OCI-LY7 (cell line): ENCODE results near the gene OLFML2B. TPM values are rescaled to one million over a fixed set of nuclear protein-coding genes. Genes with fewer than 3 reads are reported as not detected.

Source experiments
- BruUV-seq: library from RNA; stranded (reverse); fragments of 400-500 nt; replicated peaks from 2 replicates; lab custom pipeline; 2021; lab: Mats Ljungman, UMichigan
- CTCF ChIA-PET: fragments of 300-600 bp; sonication (Branson Sonifier 250); formaldehyde crosslinking; loops from one replicate; lab custom pipeline; 2022; ENCODE audit warnings: antibody characterized with exemption; ENCODE audit not compliant: unreplicated experiment; lab: Charles Lee
- POLR2A ChIA-PET: fragments of 300-600 bp; sonication (Branson Sonifier 250); formaldehyde crosslinking; loops from one replicate; lab custom pipeline; 2022; ENCODE audit warnings: antibody characterized with exemption; lab: Charles Lee
- DNase-seq: peaks from one replicate; pipeline ENCODE4 v3.0.0-alpha.2; 2015; ENCODE audit warnings: low spot score
- H2AFZ ChIP-seq: fragments of 200-600 bp; sonication (generic), shearing (Covaris generic); 2 replicates; pipeline ENCODE4 v1.6.1; 2014; ENCODE audit warnings: mild to moderate bottlenecking, antibody characterized with exemption, low read length, moderate library complexity
- H3K27ac ChIP-seq: fragments of 200-600 bp; sonication (generic); 2 replicates; pipeline ENCODE4 v1.5.1; 2014; ENCODE audit warnings: mixed run types, low read depth, mild to moderate bottlenecking, moderate library complexity, low read length, inconsistent platforms; ENCODE audit not compliant: poor library complexity, severe bottlenecking
- H3K36me3 ChIP-seq: fragments of 200-600 bp; sonication (generic); 2 replicates; pipeline ENCODE4 v1.6.1; 2014; ENCODE audit warnings: mild to moderate bottlenecking, antibody characterized with exemption, low read length, moderate library complexity, mixed read lengths; ENCODE audit not compliant: insufficient read depth
- H3K4me1 ChIP-seq: fragments of 200-600 bp; sonication (generic); 2 replicates; pipeline ENCODE4 v1.5.1; 2014; ENCODE audit warnings: mild to moderate bottlenecking, low read length; ENCODE audit not compliant: insufficient read depth, poor library complexity, severe bottlenecking
- H3K4me2 ChIP-seq: fragments of 200-600 bp; sonication (generic); 2 replicates; pipeline ENCODE4 v1.6.1; 2014; ENCODE audit warnings: mild to moderate bottlenecking, low read length
- H3K4me3 ChIP-seq: fragments of 200-600 bp; sonication (generic); 2 replicates; pipeline ENCODE4 v1.5.1; 2014; ENCODE audit warnings: mild to moderate bottlenecking, low read depth, low read length; ENCODE audit not compliant: poor library complexity, severe bottlenecking
- H3K79me2 ChIP-seq: fragments of 200-600 bp; sonication (generic); 2 replicates; pipeline ENCODE4 v1.6.1; 2016; ENCODE audit warnings: low read depth, mild to moderate bottlenecking, low read length, moderate library complexity, mixed read lengths; ENCODE audit not compliant: insufficient read depth
- H3K9me2 ChIP-seq: fragments of 200-600 bp; sonication (generic); 2 replicates; pipeline ENCODE4 v1.6.1; 2016; ENCODE audit warnings: mild to moderate bottlenecking, low read length, mixed read lengths; ENCODE audit not compliant: insufficient read depth
- H3K9me3 ChIP-seq: fragments of 200-600 bp; sonication (generic); 2 replicates; pipeline ENCODE4 v1.6.1; 2014; ENCODE audit warnings: mild to moderate bottlenecking, mixed run types, low read length, mixed read lengths
- H4K20me1 ChIP-seq: fragments of 200-600 bp; sonication (generic); 2 replicates; pipeline ENCODE4 v1.6.1; 2014; ENCODE audit warnings: mild to moderate bottlenecking, antibody characterized with exemption, low read length, moderate library complexity, mixed read lengths; ENCODE audit not compliant: insufficient read depth
- EZH2phosphoT487 ChIP-seq: fragments of 200-600 bp; sonication (generic); IDR thresholded peaks from 2 replicates; pipeline ENCODE4 v1.6.1; 2018; ENCODE audit warnings: low read depth, borderline replicate concordance, mild to moderate bottlenecking, mixed run types, antibody characterized with exemption, low read length, moderate library complexity, mixed read lengths
- intact Hi-C: fragments of 100-400 bp; cut with micrococcal nuclease; formaldehyde crosslinking; loops from one replicate; pipeline ENCODE4 v1.10.0; 2022; ENCODE audit not compliant: unreplicated experiment
- total RNA-seq, 2 experiments: library from RNA; depleted of rRNA in 1 of 2; stranded (reverse); fragments of >200 nt in 1 of 2; shearing (Covaris generic) in 1 of 2; gene quantifications; 2 replicates each; pipeline ENCODE4 v1.2.3, GENCODE V29; 2014 to 2022
- TF ChIP-seq, protein P1 (sequence below): fragments of 200-600 bp; sonication (generic); conservative IDR thresholded peaks from 2 replicates; pipeline ENCODE4 v1.5.1; 2014; ENCODE audit warnings: mild to moderate bottlenecking, antibody characterized with exemption, low read length, moderate library complexity, mixed read lengths

OLFML2B gene
- total RNA-seq, 2 experiments from 2014 or later, result not detected

DNA sequence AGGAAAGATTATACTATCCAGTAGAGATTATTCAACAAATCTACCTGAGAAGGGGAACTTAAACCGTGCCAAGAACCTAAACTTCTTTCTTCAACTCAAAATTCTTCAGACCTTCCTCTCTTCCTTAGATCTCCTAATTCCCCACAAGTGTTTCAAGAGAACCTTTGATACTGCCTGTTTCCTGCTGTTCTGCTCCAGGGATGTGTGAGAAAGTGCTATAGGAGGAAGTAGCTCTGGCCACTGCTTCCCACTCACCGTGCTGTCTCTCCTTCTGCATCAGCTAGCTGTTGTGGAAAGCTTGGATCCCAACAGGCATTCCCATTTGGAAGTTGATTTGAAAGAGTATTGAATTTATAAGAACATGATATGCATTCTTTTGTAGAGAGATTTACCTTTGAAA lies 41.3 kb upstream of the OLFML2B start:
- DNase-seq, result no peak
- intact Hi-C loops, result no loop called here
- H3K9me2 ChIP-seq, result no peaks in the 10 kb centered on the region
- BruUV-seq, result no TSS peak
- no peaks in the 10 kb centered on the region for H4K20me1 ChIP-seq
- POLR2A ChIA-PET, result interaction anchor here (1.0 kb wide), 1 partner anchor 26 kb away, joined by 3 read pairs; no protein-coding TSS in a partner anchor
- TF ChIP-seq, protein P1, sequence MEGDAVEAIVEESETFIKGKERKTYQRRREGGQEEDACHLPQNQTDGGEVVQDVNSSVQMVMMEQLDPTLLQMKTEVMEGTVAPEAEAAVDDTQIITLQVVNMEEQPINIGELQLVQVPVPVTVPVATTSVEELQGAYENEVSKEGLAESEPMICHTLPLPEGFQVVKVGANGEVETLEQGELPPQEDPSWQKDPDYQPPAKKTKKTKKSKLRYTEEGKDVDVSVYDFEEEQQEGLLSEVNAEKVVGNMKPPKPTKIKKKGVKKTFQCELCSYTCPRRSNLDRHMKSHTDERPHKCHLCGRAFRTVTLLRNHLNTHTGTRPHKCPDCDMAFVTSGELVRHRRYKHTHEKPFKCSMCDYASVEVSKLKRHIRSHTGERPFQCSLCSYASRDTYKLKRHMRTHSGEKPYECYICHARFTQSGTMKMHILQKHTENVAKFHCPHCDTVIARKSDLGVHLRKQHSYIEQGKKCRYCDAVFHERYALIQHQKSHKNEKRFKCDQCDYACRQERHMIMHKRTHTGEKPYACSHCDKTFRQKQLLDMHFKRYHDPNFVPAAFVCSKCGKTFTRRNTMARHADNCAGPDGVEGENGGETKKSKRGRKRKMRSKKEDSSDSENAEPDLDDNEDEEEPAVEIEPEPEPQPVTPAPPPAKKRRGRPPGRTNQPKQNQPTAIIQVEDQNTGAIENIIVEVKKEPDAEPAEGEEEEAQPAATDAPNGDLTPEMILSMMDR, result no peak
- TF ChIP-seq EZH2phosphoT487, result no peak
- CTCF ChIA-PET, result no interaction called here
- H3K9me3 ChIP-seq, result no peaks in the 10 kb centered on the region
- no peak overlapping the region for H3K27ac ChIP-seq
- H3K36me3 ChIP-seq, result no peaks in the 10 kb centered on the region
- H3K4me3 ChIP-seq, result no peak overlapping the region
- no peak overlapping the region for H3K4me2 ChIP-seq
- no peak overlapping the region for H2AFZ ChIP-seq
- no peaks in the 10 kb centered on the region for H3K4me1 ChIP-seq
- H3K79me2 ChIP-seq, result no peaks in the 10 kb centered on the region

DNA sequence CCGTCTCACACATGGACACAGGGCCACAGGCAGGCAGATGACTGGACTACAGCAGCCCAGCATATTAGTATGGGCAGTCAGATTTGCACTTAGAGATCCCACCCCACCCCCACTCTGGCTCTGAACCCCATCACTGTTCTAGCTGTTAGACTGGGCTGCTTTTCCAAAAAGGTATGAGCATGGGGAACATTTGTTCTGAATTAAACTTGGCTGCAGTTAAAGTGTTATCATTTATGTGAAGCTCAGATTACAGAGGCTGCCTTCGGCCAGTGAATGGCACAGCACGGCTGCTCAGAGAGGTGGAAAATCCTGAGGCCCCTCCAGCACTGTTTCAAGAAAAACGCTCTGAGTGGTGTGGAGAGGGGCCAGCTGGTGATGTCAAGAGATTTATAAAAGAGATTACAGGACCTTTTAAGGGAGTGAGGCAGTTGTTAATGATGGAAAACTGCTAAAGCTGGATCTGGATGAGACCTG lies 38.9 kb upstream of the OLFML2B start:
- no peaks in the 10 kb centered on the region for H3K9me3 ChIP-seq
- no peak overlapping the region for H2AFZ ChIP-seq
- no peaks in the 10 kb centered on the region for H3K9me2 ChIP-seq
- H3K4me2 ChIP-seq, result no peak overlapping the region
- H3K79me2 ChIP-seq, result no peaks in the 10 kb centered on the region
- intact Hi-C loops, result no loop called here
- POLR2A ChIA-PET, result interaction anchor here (0.6 kb wide), 2 partner anchors 180 to 738 kb away, joined by 3 to 5 read pairs; no protein-coding TSS in a partner anchor
- H3K4me1 ChIP-seq, result no peaks in the 10 kb centered on the region
- TF ChIP-seq, protein P1, result no peak
- no peak for TF ChIP-seq EZH2phosphoT487
- H3K27ac ChIP-seq, result no peak overlapping the region
- no peaks in the 10 kb centered on the region for H4K20me1 ChIP-seq
- CTCF ChIA-PET, result interaction anchor here (0.5 kb wide), 1 partner anchor 290 kb away, joined by 3 read pairs; no protein-coding TSS in a partner anchor
- no peaks in the 10 kb centered on the region for H3K36me3 ChIP-seq
- DNase-seq, result no peak
- no peak overlapping the region for H3K4me3 ChIP-seq
- no TSS peak for BruUV-seq

DNA sequence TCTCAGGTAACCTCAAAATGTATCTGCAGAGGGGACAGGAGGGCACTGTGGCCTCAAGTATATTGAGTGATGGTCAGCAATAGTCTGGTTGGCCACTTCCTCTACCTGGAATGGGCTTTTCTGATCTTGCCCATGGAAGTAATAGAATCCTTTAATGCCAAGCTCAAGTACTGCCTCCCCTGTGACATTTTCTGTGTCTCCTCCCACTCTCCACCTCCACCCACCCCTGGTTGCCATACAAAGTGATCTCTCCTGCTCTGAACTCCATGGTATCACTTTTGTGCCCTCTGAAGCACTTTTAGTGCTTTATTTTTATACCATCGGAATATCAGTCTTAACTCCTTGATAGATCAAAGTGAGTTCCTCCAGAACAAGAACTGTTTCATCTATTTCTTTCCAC lies 36.6 kb upstream of the OLFML2B start:
- ChIA-PET POLR2A (interaction anchor here (0.6 kb wide), 2 partner anchors 23 to 284 kb away, joined by 3 to 4 read pairs; no protein-coding TSS in a partner anchor), CTCF (no interaction called here)
- H2AFZ ChIP-seq, result no peak overlapping the region
- no peak overlapping the region for H3K27ac ChIP-seq
- H3K9me3 ChIP-seq, result no peaks in the 10 kb centered on the region
- H3K36me3 ChIP-seq, result no peaks in the 10 kb centered on the region
- no peaks in the 10 kb centered on the region for H3K4me1 ChIP-seq
- no peak for DNase-seq
- intact Hi-C loops, result no loop called here
- no peaks in the 10 kb centered on the region for H4K20me1 ChIP-seq
- no peak for TF ChIP-seq EZH2phosphoT487
- TF ChIP-seq, protein P1, result no peak
- no peak overlapping the region for H3K4me2 ChIP-seq
- H3K4me3 ChIP-seq, result no peak overlapping the region
- BruUV-seq, result no TSS peak
- H3K79me2 ChIP-seq, result no peaks in the 10 kb centered on the region
- no peaks in the 10 kb centered on the region for H3K9me2 ChIP-seq
